ENCODE data around the gene NMNAT3. TPM values are rescaled to one million over a fixed set of nuclear protein-coding genes. Genes with fewer than 3 reads are reported as not detected.

The NMNAT3 gene
- total RNA-seq, 1 experiment from 2014 or later: 4.6 TPM

- H3K36me3 Mint-ChIP-seq: no peaks in the 10 kb centered on the region
- no peak for TF ChIP-seq FOXP4 (CRISPR knock-in tag; IDR thresholded peaks at IDR 0.05)
- TF ChIP-seq, protein P1, sequence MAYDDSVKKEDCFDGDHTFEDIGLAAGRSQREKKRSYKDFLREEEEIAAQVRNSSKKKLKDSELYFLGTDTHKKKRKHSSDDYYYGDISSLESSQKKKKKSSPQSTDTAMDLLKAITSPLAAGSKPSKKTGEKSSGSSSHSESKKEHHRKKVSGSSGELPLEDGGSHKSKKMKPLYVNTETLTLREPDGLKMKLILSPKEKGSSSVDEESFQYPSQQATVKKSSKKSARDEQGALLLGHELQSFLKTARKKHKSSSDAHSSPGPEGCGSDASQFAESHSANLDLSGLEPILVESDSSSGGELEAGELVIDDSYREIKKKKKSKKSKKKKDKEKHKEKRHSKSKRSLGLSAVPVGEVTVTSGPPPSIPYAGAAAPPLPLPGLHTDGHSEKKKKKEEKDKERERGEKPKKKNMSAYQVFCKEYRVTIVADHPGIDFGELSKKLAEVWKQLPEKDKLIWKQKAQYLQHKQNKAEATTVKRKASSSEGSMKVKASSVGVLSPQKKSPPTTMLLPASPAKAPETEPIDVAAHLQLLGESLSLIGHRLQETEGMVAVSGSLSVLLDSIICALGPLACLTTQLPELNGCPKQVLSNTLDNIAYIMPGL (CRISPR knock-in tag; IDR thresholded peaks at IDR 0.05): no peak
- no peak for TF ChIP-seq FOXK1 (CRISPR knock-in tag; IDR thresholded peaks at IDR 0.05)
- TF ChIP-seq E2F4 (CRISPR knock-in tag; IDR thresholded peaks at IDR 0.05; ENCODE audit: borderline replicate concordance, low read depth): no peak
- no peak overlapping the region for H3K27ac Mint-ChIP-seq
- DNase-seq (ENCODE audit: low spot score) (no peak), ATAC-seq (no peak)
- CTCF ChIA-PET: no interaction called here
- H3K4me3 Mint-ChIP-seq: no peak overlapping the region
- POLR2A ChIA-PET: no interaction called here
- H3K27me3 Mint-ChIP-seq (ENCODE audit: low read depth): no peaks in the 10 kb centered on the region
- no peaks in the 10 kb centered on the region for H3K9me3 Mint-ChIP-seq
- H3K4me1 Mint-ChIP-seq: peaks cover 16% of the 10 kb centered on the region
Measured at GRCh38 chr3:139611528-139611927, 66.2 kb downstream of the NMNAT3 start.

DNA sequence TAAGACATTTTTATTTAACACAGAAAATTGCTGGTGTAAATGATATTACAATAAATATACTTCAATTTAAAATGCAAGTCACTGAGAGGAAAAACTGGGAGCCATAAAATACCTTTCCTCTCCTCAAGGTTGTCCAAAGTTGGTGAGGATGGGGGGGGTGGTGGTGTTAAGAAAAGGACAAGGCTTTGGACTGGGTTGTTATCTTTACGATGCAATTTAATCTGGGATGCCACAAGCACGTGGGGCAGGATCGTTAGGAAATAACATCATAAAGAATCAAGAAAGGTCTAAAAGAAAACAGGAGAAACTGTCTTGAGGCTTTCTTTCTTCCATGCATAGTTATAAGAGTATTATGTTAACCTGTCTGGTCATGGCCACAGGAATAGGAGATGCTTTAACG, 66.9 kb downstream of the NMNAT3 start:
- Mint-ChIP-seq H3K4me3 (no peak overlapping the region), H3K4me1 (peaks cover 16% of the 10 kb centered on the region), H3K27ac (no peak overlapping the region), H3K36me3 (no peaks in the 10 kb centered on the region), H3K9me3 (no peaks in the 10 kb centered on the region), H3K27me3 (ENCODE audit: low read depth) (no peaks in the 10 kb centered on the region)
- ChIA-PET CTCF (no interaction called here), POLR2A (no interaction called here)
- TF ChIP-seq PREB (CRISPR knock-in tag; IDR thresholded peaks at IDR 0.05; ENCODE audit: borderline replicate concordance): no peak
- ATAC-seq (no peak), DNase-seq (ENCODE audit: low spot score) (no peak)

- H3K27ac Mint-ChIP-seq: no peak overlapping the region
- no peak overlapping the region for H3K4me3 Mint-ChIP-seq
- ATAC-seq (no peak), DNase-seq (ENCODE audit: low spot score) (no peak)
- H3K27me3 Mint-ChIP-seq (ENCODE audit: low read depth): no peaks in the 10 kb centered on the region
- CTCF ChIA-PET: no interaction called here
- peaks cover 16% of the 10 kb centered on the region for H3K4me1 Mint-ChIP-seq
- POLR2A ChIA-PET: no interaction called here
- no peaks in the 10 kb centered on the region for H3K9me3 Mint-ChIP-seq
- H3K36me3 Mint-ChIP-seq: no peaks in the 10 kb centered on the region
- no peak for TF ChIP-seq ZNF232 (CRISPR knock-in tag; IDR thresholded peaks at IDR 0.05)
- TF ChIP-seq CDX4 (CRISPR knock-in tag; IDR thresholded peaks at IDR 0.05; ENCODE audit: borderline replicate concordance): no peak
- TF ChIP-seq ARID4B (CRISPR knock-in tag; IDR thresholded peaks at IDR 0.05; ENCODE audit: borderline replicate concordance): no peak
- TF ChIP-seq ZSCAN18 (CRISPR knock-in tag; IDR thresholded peaks at IDR 0.05): no peak
- TF ChIP-seq NFYB (CRISPR knock-in tag; conservative IDR thresholded peaks at IDR 0.05; ENCODE audit: low read depth): no peak
- no peak for TF ChIP-seq TEAD1 (CRISPR knock-in tag; IDR thresholded peaks at IDR 0.05)
- TF ChIP-seq ZNF219 (CRISPR knock-in tag; IDR thresholded peaks at IDR 0.05; ENCODE audit: borderline replicate concordance): no peak
- no peak for TF ChIP-seq IRF2 (CRISPR knock-in tag; IDR thresholded peaks at IDR 0.05; ENCODE audit: borderline replicate concordance, low read depth)
- no peak for TF ChIP-seq FOXP1 (CRISPR knock-in tag; IDR thresholded peaks at IDR 0.05; ENCODE audit: borderline replicate concordance)
- no peak for TF ChIP-seq ZNF423 (CRISPR knock-in tag; IDR thresholded peaks at IDR 0.05)
- no peak for TF ChIP-seq E2F5 (CRISPR knock-in tag; IDR thresholded peaks at IDR 0.05)
- no peak for TF ChIP-seq MXD4 (CRISPR knock-in tag; IDR thresholded peaks at IDR 0.05; ENCODE audit: borderline replicate concordance)
Measured at GRCh38 chr3:139608924-139609323, 68.8 kb downstream of the NMNAT3 start.

All from WTC11 (cell line).